DOHH2 (cell line): ENCODE results near the gene CACNA2D4.

Experiments used
- CTCF ChIP-seq: fragments of 200-600 bp; sonication (generic); IDR thresholded peaks from one replicate; pipeline ENCODE4 v1.5.1; 2014; ENCODE audit warnings: antibody characterized with exemption, mild to moderate bottlenecking, low read depth, low read length; ENCODE audit not compliant: poor library complexity, severe bottlenecking
- EZH2phosphoT487 ChIP-seq: fragments of 200-600 bp; sonication (generic); IDR thresholded peaks from 2 replicates; pipeline ENCODE4 v1.6.1; 2017; ENCODE audit warnings: borderline replicate concordance, mild to moderate bottlenecking, antibody characterized with exemption, low read length, moderate library complexity, mixed read lengths

GRCh38 chr12:1839464-1839863, 79.0 kb downstream of the CACNA2D4 start:
- TF ChIP-seq CTCF (no peak), EZH2phosphoT487 (no peak)
